ENCODE data around the gene ZNF804A. TPM values are rescaled to one million over a fixed set of nuclear protein-coding genes. Genes with fewer than 3 reads are reported as not detected.

Gene ZNF804A
- total and polyA plus RNA-seq, 2 of the 8 experiments (the other 6 are each of a cell fraction or from before 2014, with no cell fraction given) = 0.02 TPM; not detected in 1

DNA sequence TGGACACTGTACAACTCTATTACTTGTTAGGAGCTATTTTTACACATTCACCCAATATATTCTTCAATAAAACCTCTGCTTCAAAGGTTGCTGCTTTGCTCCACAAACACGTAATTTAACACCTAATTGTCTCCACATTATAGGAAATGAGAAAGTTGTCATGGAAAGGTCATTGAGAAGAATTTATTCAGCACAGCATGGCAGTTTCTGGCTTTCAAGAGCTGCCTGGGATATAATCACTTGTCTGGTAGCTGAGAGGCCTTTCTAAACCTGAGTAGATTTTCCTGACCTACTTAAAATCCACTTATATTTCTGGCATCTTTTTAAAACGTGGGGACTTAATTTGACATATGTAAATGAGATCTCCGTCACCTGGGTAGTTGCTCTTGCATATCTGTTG is 216.1 kb downstream of the ZNF804A start:
- H3K14ac ChIP-seq (ENCODE audit: insufficient read length) = no peak overlapping the region
- H3K27me3 ChIP-seq (replicated peaks in 1 of 4; ENCODE audit: control insufficient read depth in 3 of 4, extremely low read depth in 1 of 4, insufficient read depth in 3 of 4, low read length in 3 of 4) = no peaks in the 10 kb centered on the region
- CTCF ChIA-PET (ENCODE audit: partially characterized antibody) = no interaction called here
- no peak overlapping the region for H2AK5ac ChIP-seq (ENCODE audit: low read depth, low read length)
- H2BK20ac ChIP-seq (ENCODE audit: low read length) = no peak overlapping the region
- no peaks in the 10 kb centered on the region for H3K23me2 ChIP-seq (ENCODE audit: low read depth, low read length)
- no peak overlapping the region for H2BK15ac ChIP-seq (ENCODE audit: low read length)
- DNase-seq (ENCODE audit: low read depth in 1 of 2, low spot score in 2 of 2) (no peak), FAIRE-seq (no peak)
- POLR2A ChIA-PET (ENCODE audit: partially characterized antibody) = no interaction called here
- no peaks in the 10 kb centered on the region for H3K79me2 ChIP-seq (ENCODE audit: control insufficient read depth in 1 of 2, insufficient read depth in 2 of 2, low read length in 2 of 2)
- H4K5ac ChIP-seq (ENCODE audit: insufficient read length, low read depth, low read length) = no peak overlapping the region
- H3K18ac ChIP-seq (ENCODE audit: extremely low read depth, low read length) = no peak overlapping the region
- H3K36me3 ChIP-seq (ENCODE audit: control insufficient read depth in 2 of 4, insufficient read depth in 4 of 4, low read length in 3 of 4) = no peaks in the 10 kb centered on the region
- H3K79me1 ChIP-seq (ENCODE audit: low read depth, low read length) = no peaks in the 10 kb centered on the region
- no peak overlapping the region for H3K23ac ChIP-seq (ENCODE audit: insufficient read length)
- no peak overlapping the region for H3K9ac ChIP-seq (replicated peaks in 1 of 4; ENCODE audit: extremely low read depth in 1 of 4, low read depth in 3 of 4, low read length in 3 of 4)
- no peaks in the 10 kb centered on the region for H4K20me1 ChIP-seq (replicated peaks in 1 of 2; ENCODE audit: control insufficient read depth in 1 of 2, insufficient read depth in 2 of 2, low read length in 2 of 2)
- H2BK5ac ChIP-seq (ENCODE audit: low read depth, low read length) = no peak overlapping the region
- 55% methylated on average over 3 of the region's 3 CpGs; no CpG with 5 or more reads in 1 of the 2 experiments for WGBS, 2 experiments (ENCODE audit: extremely low coverage in 1 of 2, insufficient coverage in 1 of 2, insufficient read length in 1 of 2, insufficient replicate concordance in 2 of 2, low coverage in 1 of 2, low lambda C conversion rate in 2 of 2, missing lambda C conversion rate in 1 of 2)
- H3K4me1 ChIP-seq (replicated peaks in 1 of 4; ENCODE audit: control insufficient read depth in 3 of 4, insufficient read depth in 4 of 4, low read length in 3 of 4) = no peaks in the 10 kb centered on the region
- no peaks in the 10 kb centered on the region for H3K9me3 ChIP-seq (ENCODE audit: insufficient read depth in 2 of 2, low read depth in 1 of 2, low read length in 1 of 2)
- no peak overlapping the region for H3K56ac ChIP-seq (replicated peaks; ENCODE audit: insufficient read length, low read depth, low read length)
- H3K27ac ChIP-seq (ENCODE audit: low read depth, low read length) = no peak overlapping the region
- H3K4me2 ChIP-seq (ENCODE audit: insufficient read depth in 1 of 2, low read depth in 2 of 2, low read length in 2 of 2) = no peak overlapping the region
- H4K91ac ChIP-seq (replicated peaks; ENCODE audit: insufficient read length, low read length) = no peak overlapping the region
- H2BK120ac ChIP-seq (replicated peaks; ENCODE audit: low read depth, low read length) = no peak overlapping the region
- no peak overlapping the region for H3K4ac ChIP-seq (replicated peaks; ENCODE audit: insufficient read length, low read depth, low read length)
- no peak overlapping the region for H3K4me3 ChIP-seq (ENCODE audit: extremely low read depth in 1 of 4, insufficient read depth in 2 of 4, low read depth in 3 of 4, low read length in 4 of 4)
- H2BK12ac ChIP-seq (ENCODE audit: low read depth, low read length) = no peak overlapping the region
- no peak overlapping the region for H2AFZ ChIP-seq (ENCODE audit: low read length)
- no peak overlapping the region for H4K8ac ChIP-seq (ENCODE audit: extremely low read depth, insufficient read depth, low read length)
- TF ChIP-seq RAD21 (IDR thresholded peaks at IDR 0.05 in 1 of 2, conservative IDR thresholded peaks at IDR 0.05 in 1 of 2; ENCODE audit: low read depth in 2 of 2, low read length in 2 of 2) (no peak), FOSL1 (IDR thresholded peaks at IDR 0.05; ENCODE audit: insufficient read depth, low read depth, low read length) (no peak)

All from H1 (cell line).